B cell (primary cell): Measurements from ENCODE around the gene TSC22D2. TPM values are rescaled to one million over a fixed set of nuclear protein-coding genes. Genes with fewer than 3 reads are reported as not detected.

ENCODE experiments used
- ATAC-seq: fragments of 200-7000 bp; cut with Tn5 transposase; one replicate; pipeline ENCODE4 v1.10.0; 2021; ENCODE audit warnings: low read depth, mild to moderate bottlenecking, moderate number of reproducible peaks, moderate library complexity
- CTCF ChIA-PET: fragments of 350-600 bp; sonication (Branson Sonifier 250); formaldehyde crosslinking; loops from one replicate; lab custom pipeline; 2021; ENCODE audit warnings: antibody characterized with exemption, inconsistent platforms; lab: Charles Lee
- POLR2A ChIA-PET: fragments of 350-600 bp; sonication (Branson Sonifier 250); formaldehyde crosslinking; loops from one replicate; lab custom pipeline; 2021; ENCODE audit warnings: antibody characterized with exemption; lab: Charles Lee
- DNase-seq: peaks from one replicate; pipeline ENCODE4 v3.0.0; 2013
- H2AFZ ChIP-seq: 2 replicates; pipeline ENCODE4 v1.6.1; 2012; ENCODE audit warnings: mild to moderate bottlenecking, low read depth, low read length; ENCODE audit not compliant: insufficient read depth, poor library complexity, severe bottlenecking
- H3K27ac ChIP-seq, 2 donors: 1 replicate in 1 of 2; 2 replicates in 1 of 2; pipeline ENCODE4 v1.5.1; 2012 to 2013; ENCODE audit warnings: low read length in 2 of 2, mild to moderate bottlenecking in 2 of 2, moderate library complexity in 1 of 2
- H3K27me3 ChIP-seq, 4 experiments: fragments of 200-600 bp in 1 of 4; sonication (generic) in 1 of 4; replicated peaks in 1 of 4; 1 replicate in 2 of 4; 2 replicates in 2 of 4; pipeline versions ENCODE4 v1.6.1 to v1.7.0; 2013 to 2016; ENCODE audit warnings: low read length in 3 of 4, mild to moderate bottlenecking in 2 of 4, mixed read lengths in 1 of 4, moderate library complexity in 1 of 4; ENCODE audit not compliant: insufficient read depth in 4 of 4, control insufficient read depth in 3 of 4; ENCODE audit errors: control extremely low read depth in 1 of 4
- H3K36me3 ChIP-seq, 2 experiments: replicated peaks in 1 of 2; 1 replicate in 1 of 2; 2 replicates in 1 of 2; pipeline versions ENCODE4 v1.6.1 to v1.7.1; 2013; ENCODE audit warnings: low read length in 1 of 2; ENCODE audit not compliant: insufficient read depth in 2 of 2, control insufficient read depth in 1 of 2; ENCODE audit errors: control extremely low read depth in 1 of 2, extremely low read depth in 1 of 2
- H3K4me1 ChIP-seq, 2 donors: fragments of 200-600 bp in 1 of 2; sonication (generic) in 1 of 2; 1 replicate in 1 of 2; 2 replicates in 1 of 2; pipeline versions ENCODE4 v1.5.1 to v1.6.1; 2013 to 2017; ENCODE audit warnings: low read length in 2 of 2; ENCODE audit not compliant: control insufficient read depth in 2 of 2, insufficient read depth in 2 of 2
- H3K4me2 ChIP-seq: replicated peaks from 2 replicates; pipeline ENCODE3; 2012; ENCODE audit warnings: mild to moderate bottlenecking, low read depth, low read length; ENCODE audit not compliant: poor library complexity, severe bottlenecking
- H3K4me3 ChIP-seq, 5 experiments: fragments of 200-600 bp in 1 of 5; sonication (generic) in 1 of 5; 1 replicate in 3 of 5; 2 replicates in 2 of 5; pipeline versions ENCODE4 v1.5.1 to v1.7.0; 2011 to 2016; ENCODE audit warnings: low read length in 4 of 5, mild to moderate bottlenecking in 4 of 5, low read depth in 2 of 5, control low read depth in 1 of 5, moderate library complexity in 1 of 5; ENCODE audit not compliant: insufficient read depth in 1 of 5; ENCODE audit errors: control extremely low read depth in 1 of 5, extremely low read depth in 1 of 5
- H3K79me2 ChIP-seq: fragments of 200-600 bp; sonication (generic); one replicate; pipeline ENCODE4 v1.6.0; 2016; ENCODE audit warnings: low read length; ENCODE audit not compliant: control insufficient read depth, insufficient read depth
- H3K9ac ChIP-seq: fragments of 200-600 bp; sonication (generic); 2 replicates; pipeline ENCODE4 v1.6.1; 2017; ENCODE audit warnings: mild to moderate bottlenecking, low read length, moderate library complexity
- H3K9me3 ChIP-seq, 3 donors: one replicate each; pipeline versions ENCODE4 v1.6.1 to v1.7.1; 2013; ENCODE audit warnings: low read length in 2 of 3; ENCODE audit not compliant: control insufficient read depth in 2 of 3, insufficient read depth in 1 of 3; ENCODE audit errors: control extremely low read depth in 1 of 3
- H4K20me1 ChIP-seq: 2 replicates; pipeline ENCODE4 v1.6.0; 2012; ENCODE audit warnings: mild to moderate bottlenecking, low read length; ENCODE audit not compliant: insufficient read depth, control insufficient read depth, poor library complexity, severe bottlenecking
- H3K27ac Mint-ChIP-seq: one replicate; pipeline ENCODE4 v1.8.0; 2021; ENCODE audit warnings: mixed read lengths
- H3K27me3 Mint-ChIP-seq: one replicate; pipeline ENCODE4 v1.8.0; 2021; ENCODE audit warnings: mixed read lengths
- H3K4me1 Mint-ChIP-seq: one replicate; pipeline ENCODE4 v1.8.0; 2021; ENCODE audit warnings: mixed read lengths
- H3K4me3 Mint-ChIP-seq: one replicate; pipeline ENCODE4 v1.8.0; 2021; ENCODE audit warnings: mixed read lengths
- H3K9me3 Mint-ChIP-seq: one replicate; pipeline ENCODE4 v1.8.0; 2022; ENCODE audit warnings: mixed read lengths; ENCODE audit not compliant: insufficient read depth
- EZH2 ChIP-seq: IDR thresholded peaks from 2 replicates; pipeline ENCODE4 v1.6.1; 2012; ENCODE audit warnings: borderline replicate concordance, low read depth, mild to moderate bottlenecking, moderate library complexity, low read length; ENCODE audit not compliant: insufficient read depth, poor library complexity, severe bottlenecking
- WGBS: methylation state at CpG from one replicate; pipeline ENCODE4 v1.1.5; 2013; ENCODE audit warnings: missing lambda C conversion rate; ENCODE audit not compliant: insufficient coverage; 5-methylcytosine and 5-hydroxymethylcytosine counted together
- intact Hi-C: fragments of 100-400 bp; cut with micrococcal nuclease; formaldehyde crosslinking; loops from one replicate; pipeline ENCODE4 v1.10.0; 2022
- polyA plus RNA-seq: library from polyadenylated mRNA; depleted of rRNA; stranded (reverse); fragments of >200 nt; gene quantifications from 2 replicates; pipeline ENCODE4 v1.2.3, GENCODE V29; 2012
- total RNA-seq, 2 donors: library from RNA; stranded (reverse); fragments of 120-200 nt in 1 of 2; gene quantifications; 1 replicate in 1 of 2; 2 replicates in 1 of 2; pipeline versions ENCODE4 v1.2.3 to v1.2.4, GENCODE V29; 2013 to 2022
- TF ChIP-seq, protein P1 (sequence below): fragments of 200-600 bp; IDR thresholded peaks from one replicate; pipeline ENCODE4 v1.8.0; 2022; ENCODE audit warnings: antibody characterized with exemption, mild to moderate bottlenecking

TSC22D2 gene
- total and polyA plus RNA-seq, 2 donors (not counting 1 experiment from before 2014, with no cell fraction given) = 17.2 to 45.9 TPM

DNA sequence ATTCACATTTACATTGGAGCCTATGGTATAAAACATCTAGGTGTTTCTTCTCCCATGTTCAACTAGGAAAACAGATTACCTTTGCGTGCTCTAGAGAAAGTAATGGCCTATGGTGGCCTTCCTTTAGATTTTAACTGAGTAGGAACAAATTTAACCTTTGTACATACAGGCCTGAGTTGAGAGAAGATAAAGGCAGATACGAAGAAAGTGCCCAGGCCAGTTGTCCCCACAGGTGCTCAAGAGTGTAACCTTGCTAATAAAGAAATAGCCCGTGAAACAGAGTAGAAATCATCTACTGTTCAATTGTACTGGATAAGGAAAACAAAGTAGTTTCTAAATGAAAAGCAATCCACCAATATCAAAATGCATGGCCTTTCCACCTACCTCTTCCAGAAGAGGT, 6.8 kb upstream of the TSC22D2 start:
- Mint-ChIP-seq H3K4me3 (no peak overlapping the region), H3K27me3 (no peaks in the 10 kb centered on the region), H3K9me3 (no peaks in the 10 kb centered on the region), H3K27ac (no peak overlapping the region), H3K4me1 (no peaks in the 10 kb centered on the region)
- ATAC-seq (no peak), DNase-seq (no peak)
- Histone ChIP-seq H3K36me3 (no peaks in the 10 kb centered on the region), H2AFZ (no peak overlapping the region), H3K27ac (no peak overlapping the region), H3K4me2 (no peak overlapping the region), H3K79me2 (no peaks in the 10 kb centered on the region), H4K20me1 (no peaks in the 10 kb centered on the region), H3K9ac (no peak overlapping the region), H3K9me3 (no peaks in the 10 kb centered on the region), H3K4me3 (no peak overlapping the region), H3K4me1 (no peaks in the 10 kb centered on the region), H3K27me3 (no peaks in the 10 kb centered on the region)
- ChIA-PET POLR2A (no interaction called here), CTCF (interaction anchor here (1.5 kb wide), 1 partner anchor 16 kb away, joined by 4 read pairs; no protein-coding TSS in a partner anchor)
- intact Hi-C loops = no loop called here
- TF ChIP-seq, protein P1, sequence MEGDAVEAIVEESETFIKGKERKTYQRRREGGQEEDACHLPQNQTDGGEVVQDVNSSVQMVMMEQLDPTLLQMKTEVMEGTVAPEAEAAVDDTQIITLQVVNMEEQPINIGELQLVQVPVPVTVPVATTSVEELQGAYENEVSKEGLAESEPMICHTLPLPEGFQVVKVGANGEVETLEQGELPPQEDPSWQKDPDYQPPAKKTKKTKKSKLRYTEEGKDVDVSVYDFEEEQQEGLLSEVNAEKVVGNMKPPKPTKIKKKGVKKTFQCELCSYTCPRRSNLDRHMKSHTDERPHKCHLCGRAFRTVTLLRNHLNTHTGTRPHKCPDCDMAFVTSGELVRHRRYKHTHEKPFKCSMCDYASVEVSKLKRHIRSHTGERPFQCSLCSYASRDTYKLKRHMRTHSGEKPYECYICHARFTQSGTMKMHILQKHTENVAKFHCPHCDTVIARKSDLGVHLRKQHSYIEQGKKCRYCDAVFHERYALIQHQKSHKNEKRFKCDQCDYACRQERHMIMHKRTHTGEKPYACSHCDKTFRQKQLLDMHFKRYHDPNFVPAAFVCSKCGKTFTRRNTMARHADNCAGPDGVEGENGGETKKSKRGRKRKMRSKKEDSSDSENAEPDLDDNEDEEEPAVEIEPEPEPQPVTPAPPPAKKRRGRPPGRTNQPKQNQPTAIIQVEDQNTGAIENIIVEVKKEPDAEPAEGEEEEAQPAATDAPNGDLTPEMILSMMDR = no peak
- TF ChIP-seq EZH2 = no peak
- no CpG with 5 or more reads among the region's 3 CpGs for WGBS

DNA sequence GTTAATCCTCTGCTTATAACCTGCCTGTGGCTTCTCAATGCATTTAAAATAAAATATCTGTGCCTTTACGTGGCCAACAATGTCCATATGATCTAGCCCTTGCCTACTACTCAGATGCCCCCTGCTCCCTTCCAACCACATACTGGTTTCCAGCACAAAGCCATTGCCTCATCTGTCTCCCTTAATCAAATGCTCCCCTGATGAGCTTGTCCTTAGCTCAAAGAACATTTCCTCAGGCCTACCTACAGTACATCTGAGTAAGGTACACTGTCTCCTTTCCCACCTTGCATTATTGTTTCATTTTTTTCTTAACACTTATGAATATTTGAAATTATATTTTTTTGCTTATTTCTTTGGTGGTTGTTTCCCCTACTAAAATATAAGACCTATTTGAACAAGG, 5.9 kb upstream of the TSC22D2 start:
- peaks cover 4% of the 10 kb centered on the region for H3K4me1 Mint-ChIP-seq
- no peaks in the 10 kb centered on the region for H4K20me1 ChIP-seq
- H2AFZ ChIP-seq = no peak overlapping the region
- H3K4me3 Mint-ChIP-seq = no peak overlapping the region
- no peaks in the 10 kb centered on the region for H3K79me2 ChIP-seq
- no peaks in the 10 kb centered on the region for H3K36me3 ChIP-seq
- peaks cover 2 to 4% of the 10 kb centered on the region in 2 donors for H3K4me1 ChIP-seq
- no peaks in the 10 kb centered on the region for H3K27me3 Mint-ChIP-seq
- H3K27ac ChIP-seq = no peak overlapping the region
- no peak overlapping the region for H3K4me3 ChIP-seq
- ChIA-PET CTCF (interaction anchor here (1.5 kb wide), 1 partner anchor 17 kb away, joined by 4 read pairs; no protein-coding TSS in a partner anchor), POLR2A (no interaction called here)
- intact Hi-C loops = no loop called here
- DNase-seq (no peak), ATAC-seq (no peak)
- H3K4me2 ChIP-seq = no peak overlapping the region
- H3K27ac Mint-ChIP-seq = no peak overlapping the region
- no peak overlapping the region for H3K9ac ChIP-seq
- H3K27me3 ChIP-seq = no peaks in the 10 kb centered on the region
- no peaks in the 10 kb centered on the region for H3K9me3 ChIP-seq
- WGBS = 100% methylated on average over 1 of the region's 1 CpG
- TF ChIP-seq, protein P1 = no peak
- no peak for TF ChIP-seq EZH2
- H3K9me3 Mint-ChIP-seq = no peaks in the 10 kb centered on the region
